Activated naive CD4-positive, alpha-beta T cell treated with anti-CD3 and anti-CD28 coated beads for 36 hours (primary cell): ENCODE data around the gene EGFL7. TPM values are rescaled to one million over a fixed set of nuclear protein-coding genes. Genes with fewer than 3 reads are reported as not detected.
A peak's percentile ranks its signal among the peaks of the same experiment; 100 is the strongest.

ENCODE experiments used
- CTCF ChIA-PET: fragments of 350-600 bp; sonication (Branson Sonifier 250); formaldehyde crosslinking; loops from one replicate; lab custom pipeline; 2021; ENCODE audit warnings: antibody characterized with exemption; lab: Charles Lee
- DNase-seq: peaks from one replicate; pipeline ENCODE4 v3.0.0-alpha.2; 2020
- H3K27ac Mint-ChIP-seq: one replicate; pipeline ENCODE4 v1.8.0; 2021; ENCODE audit warnings: mild to moderate bottlenecking, mixed read lengths
- H3K27me3 Mint-ChIP-seq: one replicate; pipeline ENCODE4 v1.8.0; 2021; ENCODE audit warnings: low read depth, mixed read lengths
- H3K36me3 Mint-ChIP-seq: one replicate; pipeline ENCODE4 v1.8.0; 2021; ENCODE audit warnings: low read depth, mixed read lengths
- H3K4me1 Mint-ChIP-seq: one replicate; pipeline ENCODE4 v1.8.0; 2021; ENCODE audit warnings: low read depth, mixed read lengths
- H3K4me3 Mint-ChIP-seq: one replicate; pipeline ENCODE4 v1.8.0; 2021; ENCODE audit warnings: mild to moderate bottlenecking, moderate library complexity, mixed read lengths
- H3K9me3 Mint-ChIP-seq: one replicate; pipeline ENCODE4 v1.8.0; 2021; ENCODE audit warnings: mixed read lengths
- intact Hi-C: fragments of 100-400 bp; cut with micrococcal nuclease; formaldehyde crosslinking; loops from one replicate; pipeline ENCODE4 v1.15.1; 2023
- total RNA-seq, 2 experiments: library from RNA; stranded (reverse); gene quantifications; one replicate each; pipeline ENCODE4 v1.2.3, GENCODE V29; 2021

EGFL7 gene
- total RNA-seq, 2 experiments from 2014 or later: 0.25 to 0.52 TPM

GRCh38 chr9:136651860-136652259 is 10.9 kb upstream of the EGFL7 start:
- no peaks in the 10 kb centered on the region for H3K9me3 Mint-ChIP-seq
- peaks cover 26% of the 10 kb centered on the region for H3K27me3 Mint-ChIP-seq
- H3K4me3 Mint-ChIP-seq: no peak overlapping the region
- CTCF ChIA-PET: no interaction called here
- peaks cover 5% of the 10 kb centered on the region for H3K4me1 Mint-ChIP-seq
- intact Hi-C loops: no loop called here
- no peak for DNase-seq
- no peaks in the 10 kb centered on the region for H3K36me3 Mint-ChIP-seq
- no peak overlapping the region for H3K27ac Mint-ChIP-seq

- peaks cover 37% of the 10 kb centered on the region for H3K27me3 Mint-ChIP-seq
- no peak for DNase-seq
- H3K36me3 Mint-ChIP-seq: no peaks in the 10 kb centered on the region
- intact Hi-C loops: no loop called here
- no peak overlapping the region for H3K27ac Mint-ChIP-seq
- CTCF ChIA-PET: no interaction called here
- H3K4me3 Mint-ChIP-seq: no peak overlapping the region
- H3K4me1 Mint-ChIP-seq: peaks cover 10% of the 10 kb centered on the region
- no peaks in the 10 kb centered on the region for H3K9me3 Mint-ChIP-seq
Measured at GRCh38 chr9:136653323-136654079, 9.2 kb upstream of the EGFL7 start.

DNA sequence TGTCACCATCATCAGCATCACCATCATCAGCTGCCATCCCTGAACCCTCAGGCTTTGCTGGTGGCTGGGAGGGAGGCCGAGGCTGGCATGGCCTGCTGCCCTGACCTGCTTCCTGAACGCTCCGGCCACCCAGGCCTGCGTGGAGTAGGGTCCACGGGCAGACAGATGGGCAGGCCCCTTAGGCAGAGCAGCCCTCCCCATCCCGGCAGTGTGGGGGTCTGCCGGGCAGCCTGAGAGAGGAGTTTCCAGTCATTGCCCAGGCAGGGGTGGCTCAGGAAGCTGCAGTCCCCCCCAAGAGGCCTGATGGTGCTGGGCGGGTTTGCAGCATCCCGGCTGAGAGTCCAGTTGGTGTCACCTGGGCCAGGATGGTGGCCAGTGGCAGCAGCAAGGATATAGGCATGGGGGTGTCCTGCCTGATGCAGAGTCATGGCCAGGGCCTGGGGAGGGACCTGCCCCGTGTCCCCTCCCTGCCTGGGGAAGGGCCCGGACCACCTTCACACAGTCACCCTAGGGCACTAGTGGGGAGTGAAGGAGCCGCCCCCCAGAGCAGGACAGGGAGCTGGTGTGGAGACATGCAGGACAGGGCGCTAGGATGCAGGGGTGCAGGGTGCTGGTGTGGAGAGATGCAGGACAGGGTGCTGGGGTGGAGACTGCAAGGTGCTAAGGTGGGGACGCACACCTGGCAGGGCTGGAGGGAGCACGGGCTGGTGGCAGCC is 7.7 kb upstream of the EGFL7 start:
- no peak overlapping the region for H3K4me3 Mint-ChIP-seq
- no peaks in the 10 kb centered on the region for H3K36me3 Mint-ChIP-seq
- H3K4me1 Mint-ChIP-seq: peaks cover 12% of the 10 kb centered on the region
- DNase-seq: no peak
- intact Hi-C loops: no loop called here
- H3K27ac Mint-ChIP-seq: no peak overlapping the region
- CTCF ChIA-PET: no interaction called here
- H3K27me3 Mint-ChIP-seq: peaks cover 44% of the 10 kb centered on the region
- H3K9me3 Mint-ChIP-seq: no peaks in the 10 kb centered on the region

DNA sequence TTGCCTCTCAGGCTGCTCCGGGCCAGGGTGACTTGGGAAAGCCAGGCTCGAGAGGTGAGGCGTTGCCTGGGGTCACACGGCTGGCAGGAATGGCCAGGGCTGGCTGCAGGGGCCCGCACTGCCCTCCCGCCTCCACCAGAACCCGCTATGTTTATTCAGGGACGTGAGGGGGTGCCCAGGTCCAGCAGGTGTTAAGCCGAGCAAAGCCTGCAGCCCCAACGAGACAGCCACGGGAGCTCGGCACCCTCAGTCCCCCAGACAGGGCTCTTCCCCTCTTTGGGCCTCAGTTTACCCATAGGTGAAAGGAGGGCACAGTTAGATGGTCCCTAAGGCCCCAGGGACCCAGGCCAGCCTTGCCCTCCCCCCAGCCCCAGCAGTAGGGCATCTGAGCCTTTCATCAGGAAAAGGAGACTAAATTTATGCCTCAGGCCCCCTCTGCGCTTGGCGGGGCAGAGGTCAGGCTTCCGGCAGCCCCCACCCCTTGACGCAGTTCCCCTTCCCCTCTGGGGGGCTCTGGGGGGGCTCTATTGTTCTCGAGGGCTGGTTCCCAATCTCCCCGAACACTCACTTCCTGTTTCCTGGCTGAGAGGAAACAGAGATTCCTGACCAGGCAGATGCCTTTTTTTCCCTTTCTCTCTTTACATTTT is 7.1 kb upstream of the EGFL7 start:
- Mint-ChIP-seq H3K27me3 (peaks cover 44% of the 10 kb centered on the region), H3K9me3 (no peaks in the 10 kb centered on the region), H3K36me3 (no peaks in the 10 kb centered on the region), H3K4me1 (peaks cover 12% of the 10 kb centered on the region), H3K27ac (no peak overlapping the region), H3K4me3 (no peak overlapping the region)
- intact Hi-C loops: no loop called here
- CTCF ChIA-PET: interaction anchor here (0.6 kb wide), 1 partner anchor 167 kb away, joined by 3 read pairs; no protein-coding TSS in a partner anchor
- DNase-seq: no peak

DNA sequence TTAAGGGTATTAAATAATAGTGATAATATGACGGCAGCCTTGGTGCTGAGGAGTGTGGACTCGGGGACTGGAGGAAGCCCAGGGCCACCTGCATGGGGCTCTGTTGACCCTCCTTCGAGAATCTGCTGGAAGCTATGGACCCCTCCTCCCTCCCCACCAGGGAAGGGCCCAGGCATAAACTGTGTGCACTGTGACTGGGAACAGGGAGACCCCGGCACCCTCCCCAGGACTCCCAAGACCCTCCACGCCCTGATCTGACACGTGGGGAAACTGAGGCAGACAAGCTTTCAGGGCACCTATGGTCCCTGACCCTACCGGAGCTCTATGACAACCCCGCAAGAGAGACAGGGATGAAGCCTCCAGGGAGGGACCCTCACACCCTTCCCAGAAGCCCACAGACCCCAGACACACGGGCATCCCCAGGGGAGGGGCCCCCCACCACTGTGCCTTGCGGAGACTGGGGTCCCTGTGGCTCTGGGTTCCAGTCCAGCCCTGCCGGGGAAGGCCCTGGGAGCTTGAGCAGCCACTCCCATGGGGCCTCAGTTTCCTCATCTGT is 6.5 kb upstream of the EGFL7 start:
- H3K27ac Mint-ChIP-seq: no peak overlapping the region
- DNase-seq: no peak
- CTCF ChIA-PET: interaction anchor here (0.6 to 1.0 kb wide), 2 partner anchors 15 to 167 kb away, joined by 3 to 5 read pairs; no protein-coding TSS in a partner anchor
- peaks cover 44% of the 10 kb centered on the region for H3K27me3 Mint-ChIP-seq
- no peaks in the 10 kb centered on the region for H3K36me3 Mint-ChIP-seq
- H3K4me3 Mint-ChIP-seq: no peak overlapping the region
- H3K9me3 Mint-ChIP-seq: no peaks in the 10 kb centered on the region
- intact Hi-C loops: no loop called here
- H3K4me1 Mint-ChIP-seq: peaks cover 12% of the 10 kb centered on the region

GRCh38 chr9:136656795-136657611 is 5.7 kb upstream of the EGFL7 start:
- DNase-seq: no peak
- H3K4me3 Mint-ChIP-seq: no peak overlapping the region
- intact Hi-C loops: no loop called here
- no peaks in the 10 kb centered on the region for H3K9me3 Mint-ChIP-seq
- peaks cover 12% of the 10 kb centered on the region for H3K4me1 Mint-ChIP-seq
- CTCF ChIA-PET: interaction anchor here (1.0 kb wide), 1 partner anchor 15 kb away, joined by 5 read pairs; no protein-coding TSS in a partner anchor
- H3K27ac Mint-ChIP-seq: no peak overlapping the region
- H3K36me3 Mint-ChIP-seq: no peaks in the 10 kb centered on the region
- H3K27me3 Mint-ChIP-seq: peaks cover 44% of the 10 kb centered on the region

- peaks cover 12% of the 10 kb centered on the region for H3K4me1 Mint-ChIP-seq
- CTCF ChIA-PET: no interaction called here
- no peaks in the 10 kb centered on the region for H3K36me3 Mint-ChIP-seq
- H3K27ac Mint-ChIP-seq: no peak overlapping the region
- intact Hi-C loops: no loop called here
- no peak for DNase-seq
- H3K27me3 Mint-ChIP-seq: peaks cover 41% of the 10 kb centered on the region
- H3K9me3 Mint-ChIP-seq: no peaks in the 10 kb centered on the region
- no peak overlapping the region for H3K4me3 Mint-ChIP-seq
Measured at GRCh38 chr9:136657974-136658848, 4.5 kb upstream of the EGFL7 start.

DNA sequence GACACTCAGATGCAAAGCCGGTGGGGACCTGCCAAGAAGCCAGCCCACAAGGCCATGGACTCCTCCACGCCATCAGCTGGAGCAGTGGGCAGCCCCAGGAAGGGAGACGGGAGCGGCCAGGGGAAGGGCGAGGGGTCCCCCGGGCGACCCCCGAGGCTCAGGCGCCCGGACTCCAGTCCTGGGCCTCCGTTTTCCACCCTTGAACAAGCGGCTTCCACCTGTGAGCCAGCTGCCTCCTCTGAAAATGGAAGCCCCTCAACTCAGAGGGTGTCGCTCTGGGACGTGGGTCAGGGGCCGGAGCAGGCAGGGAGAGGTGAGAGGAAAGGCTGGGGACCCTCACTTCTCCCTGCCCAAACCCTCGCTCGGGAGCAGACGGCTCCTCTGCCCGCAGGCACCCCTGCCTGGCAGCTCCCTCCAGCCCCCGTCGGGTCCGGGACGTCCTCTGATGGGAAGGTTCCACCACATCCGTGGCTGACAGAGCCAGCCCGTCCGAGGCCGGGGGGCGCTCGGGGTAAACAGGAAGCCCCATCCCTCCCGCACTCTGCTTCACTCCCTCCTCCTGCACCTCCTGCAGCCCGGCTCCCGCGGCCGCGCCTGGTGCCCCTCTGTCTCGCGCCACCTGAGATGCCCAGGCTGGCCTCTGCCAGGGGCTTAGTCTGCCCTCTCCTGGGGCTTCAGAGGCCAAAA is 3.7 kb upstream of the EGFL7 start:
- intact Hi-C loops: no loop called here
- H3K4me1 Mint-ChIP-seq: peaks cover 12% of the 10 kb centered on the region
- H3K27me3 Mint-ChIP-seq: peaks cover 41% of the 10 kb centered on the region
- no peak overlapping the region for H3K4me3 Mint-ChIP-seq
- no peak overlapping the region for H3K27ac Mint-ChIP-seq
- H3K9me3 Mint-ChIP-seq: no peaks in the 10 kb centered on the region
- no peaks in the 10 kb centered on the region for H3K36me3 Mint-ChIP-seq
- DNase-seq: peak; percentile 29
- CTCF ChIA-PET: no interaction called here

- H3K27me3 Mint-ChIP-seq: peaks cover 43% of the 10 kb centered on the region
- CTCF ChIA-PET: interaction anchor here (0.6 kb wide), 1 partner anchor 172 kb away, joined by 3 read pairs; no protein-coding TSS in a partner anchor
- H3K27ac Mint-ChIP-seq: no peak overlapping the region
- H3K36me3 Mint-ChIP-seq: no peaks in the 10 kb centered on the region
- H3K4me1 Mint-ChIP-seq: peaks cover 17% of the 10 kb centered on the region
- H3K4me3 Mint-ChIP-seq: no peak overlapping the region
- H3K9me3 Mint-ChIP-seq: no peaks in the 10 kb centered on the region
- DNase-seq: no peak
- intact Hi-C loops: no loop called here
Measured at GRCh38 chr9:136659861-136660784, 2.6 kb upstream of the EGFL7 start.

DNA sequence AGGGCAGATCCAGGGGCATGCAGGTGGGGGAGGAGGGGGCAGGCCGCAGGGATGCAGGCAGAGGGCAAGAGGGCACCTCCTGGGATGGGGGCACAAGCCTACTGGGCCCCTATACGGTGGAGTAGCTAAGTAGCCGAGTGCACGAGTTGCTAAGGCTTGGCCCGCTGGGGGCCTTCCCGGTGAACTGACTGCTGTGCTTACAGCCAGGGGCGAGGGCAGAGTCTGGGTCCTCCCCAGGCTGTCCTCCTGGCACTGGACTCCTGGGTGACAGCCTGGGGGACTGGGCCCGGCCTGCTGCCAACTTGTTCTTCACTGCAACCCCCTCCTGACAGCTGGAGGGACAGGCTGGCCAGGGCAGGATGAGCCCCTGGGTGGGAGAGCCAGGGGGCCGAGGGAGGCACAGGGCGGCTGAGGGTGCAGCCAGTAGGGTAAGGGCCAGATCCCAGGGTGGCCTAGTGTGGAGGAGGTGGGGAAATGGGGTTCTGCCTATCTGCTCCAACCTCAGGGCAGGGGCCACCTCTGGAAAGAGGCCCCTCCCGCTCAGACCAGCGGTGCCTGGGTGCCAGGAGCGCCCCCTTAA is 1.7 kb upstream of the EGFL7 start:
- peaks cover 16% of the 10 kb centered on the region for H3K4me1 Mint-ChIP-seq
- intact Hi-C loops: no loop called here

More for the DNA sequence above, 1.7 kb upstream of the EGFL7 start:
- no peak for DNase-seq
- Mint-ChIP-seq H3K27ac (no peak overlapping the region), H3K4me3 (no peak overlapping the region), H3K9me3 (no peaks in the 10 kb centered on the region), H3K27me3 (peaks cover 37% of the 10 kb centered on the region), H3K36me3 (no peaks in the 10 kb centered on the region)
- CTCF ChIA-PET: no interaction called here
